CD4-positive, alpha-beta T cell treated with Interleukin-17A for 1 hour (primary cell): ENCODE measurements around the gene C10orf71.

ENCODE experiments used
- DNase-seq: peaks from one replicate; pipeline ENCODE4 v3.0.0-alpha.2; 2020

The C10orf71 gene

DNA sequence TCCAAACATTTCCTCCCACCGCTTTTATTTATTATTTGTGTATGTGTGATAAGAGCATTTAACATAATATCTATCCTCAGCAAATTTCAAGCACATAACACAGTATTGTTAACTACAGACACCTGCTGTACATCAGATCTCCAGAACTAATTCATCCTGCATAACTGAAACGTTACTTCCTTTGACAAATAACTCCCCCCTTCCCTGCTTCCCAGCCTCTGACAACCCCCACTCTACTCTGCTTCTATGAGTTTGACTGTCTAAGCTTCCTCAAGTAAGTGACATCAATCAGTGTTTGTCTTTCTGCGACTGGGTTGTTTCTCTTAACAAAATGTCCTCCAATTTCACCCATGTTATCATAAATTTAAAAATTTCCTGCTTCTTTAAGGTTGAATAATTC is 22.1 kb downstream of the C10orf71 start:
- DNase-seq = no peak

DNA sequence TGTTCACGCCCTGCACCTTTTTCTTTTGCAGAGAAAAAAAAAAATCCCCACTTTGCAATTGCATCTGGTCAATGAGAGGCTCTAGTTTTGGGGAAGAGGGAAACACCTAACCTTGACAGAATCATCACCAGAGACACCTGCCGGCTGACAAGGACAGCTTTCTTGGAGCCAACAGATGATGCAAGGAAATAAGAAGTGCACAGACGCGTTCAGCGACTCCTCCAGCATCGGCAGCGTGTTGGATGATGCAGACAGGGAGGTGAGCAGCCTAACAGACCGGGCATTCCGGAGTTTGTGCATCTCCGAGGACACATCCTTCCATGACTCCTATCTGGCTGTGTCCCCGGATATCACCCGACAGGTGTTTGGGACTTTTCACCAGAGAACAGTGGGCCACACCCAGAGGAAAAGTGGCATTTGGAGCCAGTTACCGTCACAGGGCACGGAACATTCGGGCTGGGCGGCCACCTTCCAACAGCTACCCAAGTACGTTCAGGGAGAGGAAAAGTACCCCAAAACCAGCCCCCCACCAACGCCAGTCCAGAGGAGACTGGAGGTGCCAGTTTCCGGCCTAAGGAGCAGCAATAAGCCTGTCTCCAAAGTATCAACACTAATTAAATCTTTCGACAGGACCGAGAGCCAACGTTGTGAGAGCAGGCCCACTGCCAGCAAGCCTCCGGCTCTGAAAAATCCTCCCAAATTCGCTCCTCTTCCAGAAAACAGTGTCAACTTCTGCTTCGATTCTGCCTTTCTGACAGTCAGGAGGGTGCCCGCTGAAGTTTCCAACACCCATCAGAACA is 23.6 kb downstream of the C10orf71 start:
- DNase-seq = no peak

DNA sequence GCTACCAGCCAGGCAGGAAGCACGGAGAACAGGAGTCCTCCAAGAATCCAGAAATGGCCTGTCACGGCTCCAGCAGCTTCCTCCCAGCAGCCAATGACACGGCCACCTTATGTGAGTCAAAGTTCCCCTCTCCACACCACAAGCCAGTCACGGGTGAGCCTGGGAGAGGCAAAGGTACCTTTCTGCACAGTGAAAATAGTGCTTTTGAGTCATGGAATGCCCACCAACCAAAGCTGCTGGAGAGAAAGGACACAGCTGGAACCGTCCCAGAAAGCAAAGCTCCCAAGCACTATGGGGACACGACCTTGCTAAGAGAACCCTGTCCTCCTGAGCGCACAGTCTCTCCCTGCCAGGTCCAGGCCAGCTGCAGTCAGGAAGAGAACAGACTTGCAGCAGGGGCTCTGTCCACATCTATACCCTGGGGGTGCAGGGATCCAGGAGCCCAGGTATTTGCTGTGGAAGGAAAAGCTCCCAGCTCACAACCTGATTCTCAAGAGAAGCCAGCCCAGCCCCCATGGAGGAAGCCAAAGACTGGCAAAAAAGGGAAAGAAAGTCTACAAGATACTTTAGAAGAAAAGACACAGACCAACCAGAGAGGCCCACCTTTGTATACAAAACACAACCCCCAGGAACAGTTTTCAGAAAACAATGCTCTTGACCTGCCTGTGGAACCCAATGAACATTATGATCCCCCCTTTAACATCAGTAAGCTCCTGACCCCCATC is 24.4 kb downstream of the C10orf71 start:
- no peak for DNase-seq

DNA sequence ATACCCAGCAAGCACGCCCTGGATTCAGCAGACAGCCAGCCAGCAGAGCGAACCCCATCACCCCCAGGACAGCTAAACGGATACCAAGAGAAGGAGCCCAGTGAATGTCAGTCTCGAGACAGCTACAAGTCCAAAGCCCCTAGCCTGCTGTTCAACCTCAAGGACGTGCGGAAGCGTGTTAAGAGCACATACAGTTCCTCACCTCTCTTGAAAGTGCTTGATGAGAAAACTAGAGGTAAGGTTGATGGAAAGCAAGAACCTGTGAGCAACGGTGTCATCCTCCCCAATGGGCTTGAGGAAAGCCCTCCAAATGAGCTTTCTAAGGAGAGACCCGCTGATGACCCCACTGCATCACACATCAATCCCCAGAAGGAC is 24.9 kb downstream of the C10orf71 start:
- DNase-seq = no peak

DNA sequence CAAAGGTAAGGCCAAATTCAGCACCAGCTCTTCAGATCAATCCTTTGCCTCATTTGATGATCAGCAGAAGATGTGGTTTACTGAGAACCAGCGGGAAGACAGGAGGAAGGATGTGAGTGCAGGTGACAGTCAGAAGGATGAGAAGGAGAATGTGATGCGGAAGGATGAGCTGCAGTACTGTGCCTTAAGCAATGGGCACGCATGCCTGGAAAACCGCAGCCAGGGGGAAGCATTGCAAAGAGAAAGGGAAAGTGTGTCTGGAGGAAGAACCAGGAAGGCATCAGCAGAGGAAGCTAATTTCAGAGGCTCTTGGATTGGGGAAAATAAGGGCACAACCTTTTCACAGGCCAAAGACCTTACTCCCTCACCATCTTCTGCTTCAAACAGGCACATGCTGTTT is 25.7 kb downstream of the C10orf71 start:
- no peak for DNase-seq

DNA sequence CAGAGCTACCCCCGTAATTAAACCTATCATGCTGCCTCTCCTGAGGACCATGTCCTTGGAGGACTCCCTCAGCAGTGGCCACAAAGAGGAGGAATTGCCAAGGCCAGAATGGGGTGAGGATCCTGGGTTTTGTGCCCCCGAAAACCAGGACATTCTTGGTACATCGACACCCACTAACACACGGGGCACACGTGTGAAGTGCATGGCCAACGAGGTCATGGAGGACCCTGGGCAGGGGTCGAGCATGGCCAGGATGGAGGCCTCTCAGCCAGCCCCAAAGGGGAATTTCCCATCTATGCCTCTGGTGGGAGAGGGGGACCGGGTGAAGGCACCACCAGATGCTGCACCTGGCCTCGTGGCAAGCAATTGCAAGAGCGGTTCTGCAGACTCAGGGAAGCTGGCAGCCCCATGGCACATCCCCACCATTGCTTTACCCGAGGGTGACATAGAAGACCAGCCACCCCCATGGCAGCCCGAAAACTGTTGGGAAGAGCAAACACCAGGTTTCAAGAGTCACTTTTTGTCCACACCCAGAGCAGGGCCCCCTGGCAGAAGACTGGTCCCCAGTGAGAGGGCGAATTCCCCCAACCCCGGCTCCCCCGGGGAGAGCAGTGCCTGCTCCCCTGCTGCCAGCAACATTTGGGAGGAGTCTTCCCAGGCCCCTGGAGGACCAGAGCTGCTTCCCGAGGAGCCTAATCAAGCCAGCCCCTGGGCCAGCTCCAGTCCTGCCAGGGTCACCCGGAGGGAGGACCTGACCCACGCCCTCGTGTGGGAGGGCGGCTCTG is 26.4 kb downstream of the C10orf71 start:
- no peak for DNase-seq

DNA sequence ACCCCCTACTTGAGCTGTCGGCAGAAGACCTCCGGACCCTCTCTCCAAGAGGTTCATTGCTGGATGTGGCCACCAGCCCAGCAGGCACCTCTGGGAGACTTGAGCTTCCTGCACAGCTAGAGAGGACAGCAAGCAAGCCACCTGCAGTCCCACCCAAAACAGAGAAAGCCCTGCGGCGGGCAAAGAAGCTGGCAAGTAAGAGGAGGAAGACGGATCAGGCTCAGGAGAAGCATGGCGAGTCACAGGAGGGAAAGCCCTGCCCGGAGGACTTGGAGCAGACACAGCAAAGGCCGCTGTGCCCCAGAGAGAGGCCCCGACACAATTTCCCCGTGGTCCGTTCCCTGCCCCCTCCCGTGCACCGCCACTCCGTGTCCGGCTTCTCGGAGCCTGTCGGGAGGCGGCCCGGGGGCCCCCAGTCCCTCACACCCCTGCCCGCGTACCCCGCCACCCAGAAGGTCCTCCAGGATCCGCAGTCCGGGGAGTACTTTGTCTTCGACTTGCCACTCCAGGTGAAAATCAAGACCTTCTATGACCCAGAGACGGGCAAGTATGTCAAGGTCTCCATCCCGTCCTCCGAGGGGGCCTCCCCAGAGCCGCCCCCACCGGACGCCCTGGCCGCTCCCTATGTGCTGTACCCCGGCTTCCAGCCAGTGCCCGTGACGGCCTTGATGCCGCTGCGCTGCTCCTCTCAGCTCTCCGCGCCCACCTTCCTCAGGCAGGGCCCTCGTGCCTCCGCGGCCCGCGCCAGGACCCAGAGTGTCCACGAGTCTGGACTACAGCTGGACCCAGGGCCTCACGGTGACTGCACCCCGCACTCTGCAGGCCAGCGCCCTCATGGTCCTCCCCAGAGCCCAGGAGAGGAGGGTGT is 27.2 kb downstream of the C10orf71 start:
- no peak for DNase-seq

DNA sequence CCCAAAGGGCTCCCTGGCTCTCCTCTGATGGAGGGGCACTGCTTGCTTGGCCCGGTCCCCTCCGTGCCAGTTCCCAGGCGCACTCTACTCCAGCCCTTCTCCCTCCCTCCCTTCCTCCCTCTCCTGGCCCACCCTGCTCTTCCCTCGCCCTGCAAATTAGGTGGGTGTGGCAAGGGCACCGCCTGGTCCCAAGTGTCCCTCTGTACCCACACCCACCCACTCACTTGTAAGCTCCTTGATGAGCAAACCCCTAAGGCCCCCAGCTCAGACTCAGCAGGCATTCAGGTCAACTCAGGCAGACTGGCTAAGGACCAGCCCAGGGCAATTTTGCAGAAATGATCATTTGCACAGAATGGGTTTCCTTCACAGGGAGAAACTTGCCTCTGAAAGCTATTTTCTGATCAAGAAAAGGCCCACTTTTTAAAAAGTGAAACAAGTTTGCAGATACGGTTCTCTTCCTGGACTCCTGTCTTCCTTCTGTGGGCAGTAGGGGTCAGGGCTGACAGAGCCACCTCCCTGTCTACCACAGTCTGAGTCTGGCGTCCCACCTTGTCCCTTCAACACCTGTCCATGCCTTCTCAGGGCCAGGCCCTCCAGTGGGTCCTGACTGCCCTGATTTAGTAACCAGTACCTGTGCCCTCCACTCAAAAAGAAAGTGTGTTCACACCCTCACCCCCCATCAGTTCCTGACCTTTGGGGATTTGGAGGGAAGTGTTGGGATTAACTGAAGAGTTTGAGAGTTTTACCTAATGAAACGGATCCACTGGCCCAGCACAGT is 28.3 kb downstream of the C10orf71 start:
- DNase-seq = no peak

DNA sequence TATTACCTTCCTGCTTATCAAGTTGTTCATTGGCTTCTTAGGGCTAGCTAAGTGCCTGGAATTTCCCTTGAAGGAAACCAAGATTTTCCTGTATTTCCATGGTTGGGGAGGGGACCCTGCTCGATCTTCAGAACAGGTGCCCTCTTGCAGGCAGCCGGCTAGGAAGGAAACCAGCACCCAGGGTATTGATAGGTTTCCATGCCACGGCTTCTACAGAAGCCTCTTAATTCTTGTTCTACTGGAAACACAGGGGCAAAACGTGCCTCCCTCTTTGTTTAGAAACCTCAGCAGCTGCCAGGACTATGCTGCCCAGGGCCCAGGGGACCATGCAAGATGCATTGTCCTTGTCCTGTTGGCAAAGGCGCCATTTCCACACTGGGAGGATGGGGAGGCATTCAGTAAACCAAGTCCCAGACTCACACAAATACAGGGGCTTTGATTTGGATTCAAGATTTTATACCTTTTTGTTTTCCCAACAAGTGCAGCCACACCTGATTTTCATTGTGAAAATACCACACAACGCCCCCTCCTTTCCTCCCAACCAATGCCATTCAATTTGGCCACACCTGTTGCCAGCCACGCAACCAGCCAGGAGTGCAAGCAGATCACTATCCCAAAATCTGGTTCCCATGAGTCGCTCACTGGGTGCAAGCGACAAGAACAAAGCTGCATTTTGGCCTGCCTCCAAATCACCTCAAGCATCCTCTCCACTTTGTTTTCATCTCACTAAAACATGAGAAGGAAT is 29.6 kb downstream of the C10orf71 start:
- DNase-seq = no peak

DNA sequence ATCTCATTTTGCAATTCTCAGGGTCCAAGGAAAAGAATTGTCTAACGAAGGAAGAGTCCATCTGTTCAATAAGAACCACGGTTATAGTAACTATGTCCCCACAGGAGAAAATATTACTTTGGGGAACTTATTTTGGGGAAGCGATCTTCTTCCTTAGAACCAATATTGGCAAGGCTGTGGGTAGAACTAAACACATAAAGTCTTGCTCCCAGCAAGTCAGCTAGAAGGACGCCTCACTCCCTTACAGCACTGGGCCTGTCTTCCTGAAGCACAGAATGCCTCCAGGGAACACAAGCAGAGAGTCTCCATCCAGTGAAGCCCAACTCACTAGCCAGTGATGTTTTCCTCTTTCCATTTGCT is 30.2 kb downstream of the C10orf71 start:
- no peak for DNase-seq

DNA sequence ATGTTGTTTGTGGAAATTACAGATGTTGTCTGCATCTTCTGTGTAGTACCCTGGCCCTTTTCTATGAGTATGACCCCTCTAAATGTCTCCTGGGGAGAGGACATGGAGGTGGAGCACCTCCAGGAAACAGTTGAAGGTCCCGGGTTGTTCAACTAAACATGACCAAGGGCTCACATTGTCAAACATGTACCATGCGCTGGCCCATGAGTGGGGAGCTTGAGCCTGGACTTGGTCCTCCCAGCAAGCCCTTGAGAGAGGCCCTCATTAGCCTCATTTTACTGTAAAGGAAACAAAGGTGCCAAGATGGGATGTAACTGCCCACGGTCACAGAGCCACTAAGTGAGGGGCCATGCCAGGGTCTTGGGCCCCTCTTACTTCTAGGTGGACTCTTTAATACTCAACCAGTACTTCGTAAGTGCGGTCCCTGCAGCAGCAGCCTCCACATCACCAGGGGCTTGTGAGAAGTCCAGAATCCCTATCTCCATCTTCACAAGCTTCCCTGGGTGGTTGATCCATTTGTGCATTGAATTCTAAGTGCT is 31.2 kb downstream of the C10orf71 start:
- no peak for DNase-seq

DNA sequence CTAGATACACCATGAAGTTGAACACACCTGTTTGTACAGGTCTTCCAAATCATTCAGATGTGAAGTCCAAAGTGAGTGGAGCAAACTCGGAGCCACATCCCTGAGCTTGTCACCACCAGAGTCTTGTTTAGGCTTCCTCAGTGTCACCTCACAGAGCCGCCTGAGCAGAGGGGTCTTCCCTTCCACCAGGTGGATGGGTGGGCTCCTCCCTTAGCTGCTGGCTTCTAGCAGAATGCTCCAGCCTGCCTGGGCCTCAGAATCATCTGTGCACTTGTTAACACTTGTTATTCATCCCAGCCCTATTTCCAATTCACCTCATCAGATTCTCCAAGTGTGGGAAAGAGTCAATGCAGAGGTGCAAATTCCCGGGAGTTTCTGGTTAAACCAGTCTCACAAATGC is 32.5 kb downstream of the C10orf71 start:
- no peak for DNase-seq

DNA sequence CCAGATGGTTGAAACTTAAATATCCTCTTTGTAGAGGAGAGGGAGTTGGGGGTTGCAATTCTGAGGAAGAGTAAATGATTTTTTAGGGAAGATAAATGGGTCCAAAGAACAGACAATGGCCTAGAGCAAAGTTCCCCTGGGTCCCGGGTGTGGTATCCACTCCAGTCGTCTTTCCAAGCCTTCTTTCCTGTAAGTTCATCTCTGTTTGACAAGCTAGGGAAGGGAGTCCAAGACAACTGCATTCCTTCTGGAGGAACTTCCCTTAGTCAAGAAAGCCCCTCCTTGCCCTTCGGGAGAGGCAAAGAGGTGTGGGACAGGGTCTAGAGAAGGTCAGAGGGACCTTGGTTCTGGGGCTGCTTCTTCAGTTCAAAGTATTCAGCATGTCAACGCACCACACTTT is 33.4 kb downstream of the C10orf71 start:
- DNase-seq = no peak

DNA sequence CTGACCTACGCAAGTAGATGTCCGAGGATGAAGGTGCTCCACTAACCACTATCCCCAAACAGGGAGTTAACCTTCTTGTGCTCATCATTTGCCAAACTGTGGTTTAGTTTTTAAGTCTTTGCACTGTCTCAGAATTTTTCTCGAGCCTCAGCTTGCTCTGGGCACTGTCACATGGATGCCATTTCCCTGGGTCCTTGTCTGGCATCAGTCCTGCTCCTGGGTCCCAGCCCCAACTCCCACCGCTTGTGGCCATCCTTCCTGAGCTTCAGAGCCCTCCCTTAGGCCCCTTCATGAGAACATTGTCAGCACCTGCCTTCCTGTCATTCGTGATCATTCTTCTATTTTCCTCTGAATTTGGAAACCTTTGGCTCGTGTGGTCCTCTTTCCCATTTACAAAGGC is 33.8 kb downstream of the C10orf71 start:
- no peak for DNase-seq

DNA sequence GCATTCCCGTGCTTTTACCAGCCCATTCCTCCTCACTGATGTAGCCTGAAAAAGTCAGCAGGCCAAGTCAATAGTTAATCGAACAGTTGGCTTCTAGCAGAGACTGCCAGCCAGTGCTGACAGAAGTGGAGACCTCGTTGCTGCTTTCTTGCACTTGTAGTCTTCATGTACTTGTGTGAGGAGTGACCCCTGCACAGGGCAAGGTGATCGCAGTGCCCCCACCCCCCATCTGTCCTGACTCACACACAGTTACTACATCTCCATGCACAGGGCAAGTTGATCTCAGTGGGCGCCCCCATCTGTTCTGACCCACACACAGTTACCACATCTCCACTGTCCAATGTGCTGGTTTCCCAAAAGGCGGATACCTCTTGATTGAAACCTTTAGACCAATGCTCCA is 34.2 kb downstream of the C10orf71 start:
- DNase-seq = no peak

DNA sequence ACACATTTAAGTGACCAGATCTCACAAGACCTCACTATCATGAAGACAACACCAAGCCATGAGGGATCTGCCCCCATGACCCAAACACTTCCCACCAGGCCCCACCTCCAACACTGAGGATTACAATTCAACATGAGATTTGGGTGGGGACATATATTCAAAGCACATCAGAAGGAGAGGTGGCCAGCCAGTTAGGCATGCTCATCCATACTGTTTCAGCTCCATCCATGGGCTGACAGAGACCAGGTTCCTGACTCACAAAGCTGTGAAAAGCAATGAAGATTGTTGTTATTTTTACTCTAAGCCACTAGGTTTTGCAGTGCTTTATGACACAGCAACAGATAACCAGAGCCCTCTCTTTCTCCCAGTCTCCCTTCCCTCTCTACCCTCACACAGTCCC is 36.0 kb downstream of the C10orf71 start:
- DNase-seq = no peak

DNA sequence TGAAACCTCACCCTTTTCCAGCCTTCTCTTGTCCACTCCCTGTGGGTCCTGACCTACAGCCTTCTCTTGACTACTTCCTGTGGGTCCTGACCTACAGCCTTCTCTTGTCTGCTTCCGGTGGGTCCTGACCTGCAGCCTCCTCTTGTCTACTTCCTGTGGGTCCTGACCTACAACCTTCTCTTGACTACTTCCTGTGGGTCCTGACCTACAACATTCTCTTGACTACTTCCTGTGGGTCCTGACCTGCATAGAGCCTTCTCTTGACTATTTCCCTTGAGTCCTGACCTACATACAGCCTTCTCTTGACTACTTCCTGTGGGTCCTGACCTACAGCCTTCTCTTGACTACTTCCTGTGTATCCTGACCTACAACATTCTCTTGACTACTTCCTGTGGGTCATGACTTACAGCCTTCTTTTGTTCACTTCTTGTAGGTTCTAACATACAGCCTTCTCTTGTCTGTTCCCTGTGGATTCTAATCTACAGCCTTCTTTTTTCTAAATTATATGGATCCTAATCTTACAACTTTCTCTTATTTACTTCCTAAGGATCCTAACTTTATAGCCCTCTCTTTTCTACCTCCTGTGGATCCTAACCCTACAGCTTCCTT is 36.5 kb downstream of the C10orf71 start:
- peak; percentile 19 for DNase-seq

DNA sequence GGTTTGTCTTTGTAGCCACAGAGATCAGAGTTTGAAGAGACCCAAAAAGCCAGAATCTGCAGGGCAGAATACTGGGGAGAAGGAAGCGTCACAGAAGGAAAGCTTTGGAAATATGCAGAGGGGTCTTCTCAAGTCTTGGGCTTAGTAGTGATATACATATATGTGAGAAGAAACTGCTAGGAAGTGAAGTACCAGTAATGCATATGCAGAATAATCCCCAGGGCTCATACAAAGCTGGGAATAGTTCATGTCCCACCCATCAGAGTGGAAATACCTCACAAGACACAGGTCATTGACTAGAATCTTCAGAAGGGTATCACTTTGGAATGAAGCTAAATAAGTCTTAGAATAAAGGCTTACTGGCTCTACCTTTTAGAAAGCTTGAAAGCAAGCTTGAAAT is 39.6 kb downstream of the C10orf71 start:
- DNase-seq = no peak

DNA sequence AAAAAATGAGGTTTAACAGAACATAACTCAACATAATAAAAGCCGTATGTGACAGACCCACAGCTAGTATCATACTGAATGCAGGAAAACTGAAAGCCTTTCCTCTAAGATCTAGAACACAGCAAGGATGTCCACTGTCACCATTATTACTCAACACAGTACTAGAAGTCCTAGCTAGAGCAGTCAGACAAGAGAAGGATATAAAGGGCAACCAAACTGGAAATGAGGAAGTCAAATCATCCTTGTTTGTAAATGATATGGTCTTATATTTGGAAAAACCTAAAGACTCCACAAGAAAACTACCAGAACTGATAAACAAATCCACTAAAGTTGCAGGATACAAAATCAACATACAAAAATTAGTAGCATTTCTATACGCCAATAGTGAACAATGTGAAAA is 45.9 kb downstream of the C10orf71 start:
- no peak for DNase-seq

DNA sequence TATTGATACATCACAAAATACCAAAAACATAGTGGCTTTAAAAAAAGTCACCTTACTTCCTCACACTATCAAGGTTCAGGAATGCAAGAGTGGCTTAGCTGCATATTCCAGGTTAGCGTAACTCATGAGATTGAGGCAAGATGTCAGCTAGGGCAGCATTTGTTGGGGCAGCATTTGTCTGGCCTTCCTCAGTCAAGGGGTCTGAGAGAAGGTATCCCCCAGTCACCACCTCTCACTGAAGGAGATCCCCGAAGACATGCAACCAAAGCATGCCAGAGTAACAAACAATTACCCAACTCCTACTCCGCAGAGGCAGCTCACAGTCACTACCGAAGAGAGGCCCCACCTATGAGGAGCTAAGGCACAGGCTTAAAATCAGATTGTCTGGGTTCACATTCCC is 48.4 kb downstream of the C10orf71 start:
- no peak for DNase-seq

DNA sequence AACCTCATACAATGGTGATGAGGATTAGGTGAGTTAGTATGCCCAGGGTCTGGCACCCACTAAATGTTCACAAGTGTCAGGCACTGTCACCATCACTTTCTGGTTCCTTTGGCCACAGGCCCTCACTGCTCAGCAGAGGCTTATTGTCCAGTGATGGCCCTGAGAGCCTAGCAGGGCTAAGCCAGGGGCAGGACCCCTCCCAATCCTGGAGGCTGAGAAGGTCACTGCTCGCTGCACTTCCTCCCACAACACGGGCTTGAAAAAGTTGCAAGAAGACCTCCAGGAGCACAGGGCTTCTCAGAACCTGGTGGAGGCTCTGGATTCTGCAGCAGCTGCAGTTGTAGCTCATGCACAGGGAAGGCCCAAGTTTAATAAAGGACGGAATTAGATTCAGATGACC is 48.9 kb downstream of the C10orf71 start:
- DNase-seq = no peak
